ENCODE data around the gene TAS2R42. TPM values are rescaled to one million over a fixed set of nuclear protein-coding genes. Genes with fewer than 3 reads are reported as not detected.

The TAS2R42 gene
- total RNA-seq, 1 donor from 2014 or later, result not detected

DNA sequence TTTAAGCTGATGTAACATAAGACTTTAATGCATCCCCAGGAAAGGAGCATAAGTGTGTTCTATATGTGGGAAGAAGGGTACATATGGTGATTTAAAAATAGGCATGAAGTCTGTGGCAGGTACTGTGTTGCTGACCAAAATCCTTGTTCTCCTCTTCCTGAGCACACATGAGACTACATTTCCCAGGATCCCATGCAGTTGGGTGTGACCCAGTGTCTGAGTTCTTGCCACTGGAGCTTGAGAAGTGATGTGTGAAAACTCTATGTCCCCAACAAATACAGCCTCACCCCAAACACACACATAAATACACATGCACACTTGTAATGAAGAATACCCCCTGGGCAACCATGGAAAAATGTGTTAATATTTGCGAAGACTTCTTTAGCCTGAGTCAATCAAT is 24.2 kb downstream of the TAS2R42 start:
- Mint-ChIP-seq H3K4me3 (no peak overlapping the region), H3K9me3 (no peaks in the 10 kb centered on the region), H3K36me3 (peaks cover 24% of the 10 kb centered on the region), H3K27me3 (ENCODE audit: low read depth) (no peaks in the 10 kb centered on the region), H3K27ac (no peak overlapping the region), H3K4me1 (peaks cover 4% of the 10 kb centered on the region)
- DNase-seq (ENCODE audit: low spot score in 2 of 2, unreplicated experiment in 2 of 2), result no peak
- TF ChIP-seq, protein P1, sequence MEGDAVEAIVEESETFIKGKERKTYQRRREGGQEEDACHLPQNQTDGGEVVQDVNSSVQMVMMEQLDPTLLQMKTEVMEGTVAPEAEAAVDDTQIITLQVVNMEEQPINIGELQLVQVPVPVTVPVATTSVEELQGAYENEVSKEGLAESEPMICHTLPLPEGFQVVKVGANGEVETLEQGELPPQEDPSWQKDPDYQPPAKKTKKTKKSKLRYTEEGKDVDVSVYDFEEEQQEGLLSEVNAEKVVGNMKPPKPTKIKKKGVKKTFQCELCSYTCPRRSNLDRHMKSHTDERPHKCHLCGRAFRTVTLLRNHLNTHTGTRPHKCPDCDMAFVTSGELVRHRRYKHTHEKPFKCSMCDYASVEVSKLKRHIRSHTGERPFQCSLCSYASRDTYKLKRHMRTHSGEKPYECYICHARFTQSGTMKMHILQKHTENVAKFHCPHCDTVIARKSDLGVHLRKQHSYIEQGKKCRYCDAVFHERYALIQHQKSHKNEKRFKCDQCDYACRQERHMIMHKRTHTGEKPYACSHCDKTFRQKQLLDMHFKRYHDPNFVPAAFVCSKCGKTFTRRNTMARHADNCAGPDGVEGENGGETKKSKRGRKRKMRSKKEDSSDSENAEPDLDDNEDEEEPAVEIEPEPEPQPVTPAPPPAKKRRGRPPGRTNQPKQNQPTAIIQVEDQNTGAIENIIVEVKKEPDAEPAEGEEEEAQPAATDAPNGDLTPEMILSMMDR (IDR thresholded peaks at IDR 0.05; ENCODE audit: unreplicated experiment), result no peak

DNA sequence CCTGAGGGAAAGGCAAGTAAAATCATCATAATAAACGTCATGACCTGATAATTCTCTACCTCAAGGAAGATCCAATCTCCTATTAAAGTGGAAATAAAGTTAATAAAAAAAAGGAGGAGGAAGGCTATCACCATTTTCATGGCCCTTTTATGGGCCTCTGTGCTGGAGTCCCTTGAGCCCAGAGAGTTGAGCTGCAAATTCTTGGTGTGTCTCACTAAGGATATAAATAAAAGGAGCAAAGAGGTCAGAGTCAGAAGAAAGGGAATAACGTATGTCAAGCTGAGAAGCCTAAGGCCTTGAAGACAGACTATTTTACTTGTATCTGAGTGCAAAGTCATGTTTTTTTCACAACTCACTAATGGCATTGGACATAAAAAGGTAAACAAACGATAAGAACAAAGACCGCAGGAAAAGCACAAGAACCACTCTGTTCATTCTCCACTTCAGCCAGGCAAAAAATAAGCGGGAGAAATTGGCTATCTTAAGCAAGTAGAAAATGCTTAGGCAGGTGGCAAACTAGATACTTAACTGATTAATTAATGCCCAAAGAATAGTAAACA is 27.8 kb downstream of the TAS2R42 start:
- Mint-ChIP-seq H3K27me3 (ENCODE audit: low read depth) (no peaks in the 10 kb centered on the region), H3K27ac (peak overlapping the region; percentile 36), H3K36me3 (peaks cover 39% of the 10 kb centered on the region), H3K9me3 (peaks cover 22% of the 10 kb centered on the region), H3K4me3 (no peak overlapping the region), H3K4me1 (peaks cover 4% of the 10 kb centered on the region)
- TF ChIP-seq, protein P1 (IDR thresholded peaks at IDR 0.05; ENCODE audit: unreplicated experiment), result no peak
- DNase-seq (ENCODE audit: low spot score in 2 of 2, unreplicated experiment in 2 of 2), result no peak

DNA sequence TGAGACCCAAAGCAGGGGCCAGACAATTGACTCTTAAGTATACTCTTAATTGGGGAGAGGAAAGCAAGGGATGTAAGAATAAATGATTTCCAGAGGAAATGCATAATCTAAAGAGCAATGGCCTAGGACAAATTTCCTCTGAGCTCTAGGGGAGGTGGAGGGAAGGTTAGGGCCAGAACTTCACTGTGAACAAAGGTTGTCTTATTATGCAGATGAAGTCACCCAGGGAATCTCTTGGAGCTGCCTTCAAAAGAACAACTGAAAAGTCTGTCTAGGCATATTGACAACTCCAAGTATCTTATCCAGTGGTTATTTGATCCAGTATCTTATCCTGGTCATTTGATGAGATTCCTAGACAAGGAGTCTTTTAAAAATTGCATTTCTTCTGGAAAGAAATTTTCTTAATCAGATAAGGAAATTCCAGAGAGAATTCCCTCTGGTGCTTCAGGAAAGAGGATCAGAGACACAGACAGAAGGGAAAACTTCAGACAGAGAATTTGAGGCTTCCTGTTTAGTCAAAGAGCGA is 32.3 kb downstream of the TAS2R42 start:
- Mint-ChIP-seq H3K27me3 (ENCODE audit: low read depth) (no peaks in the 10 kb centered on the region), H3K9me3 (peaks cover 32% of the 10 kb centered on the region), H3K4me3 (no peak overlapping the region), H3K36me3 (peaks cover 34% of the 10 kb centered on the region), H3K27ac (no peak overlapping the region), H3K4me1 (peaks cover 4% of the 10 kb centered on the region)
- TF ChIP-seq, protein P1 (IDR thresholded peaks at IDR 0.05; ENCODE audit: unreplicated experiment), result no peak
- DNase-seq (ENCODE audit: low spot score in 2 of 2, unreplicated experiment in 2 of 2), result no peak

DNA sequence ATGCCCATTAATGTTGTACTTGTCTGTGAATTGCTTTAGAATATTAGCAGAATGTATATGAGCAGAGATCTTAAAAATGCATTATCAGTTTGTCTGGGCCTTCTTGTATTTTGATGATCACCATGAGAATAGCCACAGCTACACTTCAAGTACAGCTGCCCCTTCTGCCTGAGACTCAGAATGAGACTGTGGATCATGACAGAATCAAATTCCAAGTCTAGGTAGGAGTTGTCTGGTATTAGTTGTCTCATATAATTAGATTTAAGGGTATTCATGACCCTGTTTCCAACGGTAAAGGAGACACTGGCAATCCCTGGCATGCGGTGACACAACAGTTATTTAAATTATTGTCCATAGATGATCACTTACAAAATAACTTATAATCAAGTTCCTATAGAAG is 34.0 kb downstream of the TAS2R42 start:
- no peaks in the 10 kb centered on the region for H3K27me3 Mint-ChIP-seq (ENCODE audit: low read depth)
- no peaks in the 10 kb centered on the region for H3K4me1 Mint-ChIP-seq
- no peak for DNase-seq (ENCODE audit: low spot score in 2 of 2, unreplicated experiment in 2 of 2)
- H3K36me3 Mint-ChIP-seq, result peaks cover 31% of the 10 kb centered on the region
- no peak overlapping the region for H3K4me3 Mint-ChIP-seq
- H3K9me3 Mint-ChIP-seq, result peaks cover 32% of the 10 kb centered on the region
- TF ChIP-seq, protein P1 (IDR thresholded peaks at IDR 0.05; ENCODE audit: unreplicated experiment), result no peak
- H3K27ac Mint-ChIP-seq, result no peak overlapping the region

DNA sequence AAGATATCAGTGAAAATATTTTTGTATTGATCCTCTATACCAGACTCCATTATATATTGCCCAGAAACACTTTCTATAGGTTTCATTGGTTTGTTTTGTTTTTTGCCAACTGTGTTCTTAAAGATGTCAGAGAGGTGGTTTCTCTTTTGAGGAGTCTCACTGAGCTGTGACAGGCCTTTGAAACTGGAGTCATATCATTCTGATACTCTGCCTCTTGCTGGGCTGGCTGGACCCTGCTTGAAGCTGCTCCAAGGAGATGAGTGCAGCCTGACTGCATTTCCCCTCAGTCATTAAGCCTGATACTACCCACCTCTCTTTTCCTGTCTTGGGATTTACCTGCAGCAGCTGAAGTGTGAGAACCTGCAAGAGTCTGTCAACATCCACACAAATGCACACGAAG is 35.9 kb downstream of the TAS2R42 start:
- Mint-ChIP-seq H3K27ac (no peak overlapping the region), H3K36me3 (peaks cover 24% of the 10 kb centered on the region), H3K4me1 (no peaks in the 10 kb centered on the region), H3K9me3 (peaks cover 37% of the 10 kb centered on the region), H3K4me3 (no peak overlapping the region), H3K27me3 (ENCODE audit: low read depth) (no peaks in the 10 kb centered on the region)
- no peak for DNase-seq (ENCODE audit: low spot score in 2 of 2, unreplicated experiment in 2 of 2)
- TF ChIP-seq, protein P1 (IDR thresholded peaks at IDR 0.05; ENCODE audit: unreplicated experiment), result no peak
